Stimulated activated CD8-positive, alpha-beta memory T cell treated with anti-CD3 and anti-CD28 coated beads, Interleukin-4, amount 100 ng/mL, for 24 hours (primary cell): Measurements from ENCODE around the gene CT47B1.
"Not testable (repeated sequence)": the region's sequence is repeated elsewhere in the genome, so short reads cannot be mapped to it uniquely, and the experiment has no call there.

Experiments used
- DNase-seq: peaks from one replicate; pipeline ENCODE4 v3.0.0-alpha.2; 2020; ENCODE audit warnings: low read depth

The CT47B1 gene

DNA sequence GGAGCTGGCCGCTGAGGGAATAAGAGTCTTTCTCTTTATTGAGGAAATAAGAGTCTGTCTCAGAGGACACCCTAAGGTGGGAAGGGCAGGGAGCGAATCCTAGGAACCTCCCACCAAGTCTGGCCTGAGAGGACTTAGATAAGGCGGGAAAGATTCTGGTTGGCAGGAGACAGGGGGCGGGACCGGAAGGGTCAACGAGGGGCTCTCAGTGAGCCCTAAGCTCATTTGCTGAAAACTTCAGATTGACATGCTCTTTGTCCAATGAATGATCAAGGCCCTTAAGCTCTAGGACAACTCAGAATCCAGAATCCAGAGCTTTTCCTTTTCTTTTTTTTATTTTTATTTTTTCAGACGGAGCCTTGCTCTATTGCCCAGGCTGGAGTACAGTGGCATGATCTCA lies at the start of gene CT47B1:
Gene CT47B1 (minus strand): TSS at position 101 of the 400 bp plus-strand sequence. CDS start 196 bp downstream, outside the sequence.
- DNase-seq, result not testable (repeated sequence)

DNA sequence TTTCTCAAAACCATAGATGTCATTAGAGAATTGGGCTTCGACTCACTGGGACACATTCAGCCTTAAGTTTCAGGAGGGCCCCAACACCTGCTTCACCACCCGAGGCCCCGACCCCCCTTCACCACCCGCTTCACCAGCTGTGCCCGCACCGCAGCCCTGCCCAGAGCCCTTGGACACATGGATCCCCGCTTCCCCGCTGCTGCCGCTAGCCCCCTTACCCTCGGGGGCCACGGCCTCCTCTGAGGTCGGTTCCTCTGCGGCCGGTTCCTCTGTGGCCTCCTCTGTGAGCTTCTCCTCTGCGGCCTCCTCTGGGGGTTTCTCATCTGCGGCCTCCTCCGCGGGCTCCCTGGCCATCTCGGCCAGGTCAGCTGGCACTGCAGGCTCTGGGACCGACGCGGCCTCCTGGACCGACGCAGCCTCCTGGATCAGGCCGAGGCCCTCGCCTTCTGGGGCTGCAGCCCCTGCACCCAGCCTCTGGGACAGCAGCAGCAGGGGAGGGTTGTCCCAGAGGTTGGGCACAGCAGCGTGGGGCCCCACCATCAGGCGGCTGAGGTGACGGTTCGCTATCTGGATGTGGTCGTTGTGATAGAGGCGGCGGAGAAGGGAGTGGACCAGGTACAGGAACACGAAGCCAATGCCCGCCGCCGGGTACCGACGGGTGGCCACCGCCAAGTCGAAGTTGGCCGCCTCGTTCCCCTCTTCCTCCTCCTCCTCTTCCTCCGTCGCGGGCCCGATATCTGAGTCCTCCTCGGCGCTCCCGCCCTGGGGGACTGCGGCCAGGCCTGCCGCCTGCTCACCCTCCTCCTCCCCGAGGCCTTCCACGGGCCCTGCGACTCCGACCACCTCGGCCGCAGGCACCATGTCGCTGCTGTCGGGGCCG lies 748 bp downstream of the CT47B1 start:
- no peak for DNase-seq

- DNase-seq, result no peak
Observed at GRCh38 chrX:120857240-120857639, 18.4 kb downstream of the CT47B1 start.

DNA sequence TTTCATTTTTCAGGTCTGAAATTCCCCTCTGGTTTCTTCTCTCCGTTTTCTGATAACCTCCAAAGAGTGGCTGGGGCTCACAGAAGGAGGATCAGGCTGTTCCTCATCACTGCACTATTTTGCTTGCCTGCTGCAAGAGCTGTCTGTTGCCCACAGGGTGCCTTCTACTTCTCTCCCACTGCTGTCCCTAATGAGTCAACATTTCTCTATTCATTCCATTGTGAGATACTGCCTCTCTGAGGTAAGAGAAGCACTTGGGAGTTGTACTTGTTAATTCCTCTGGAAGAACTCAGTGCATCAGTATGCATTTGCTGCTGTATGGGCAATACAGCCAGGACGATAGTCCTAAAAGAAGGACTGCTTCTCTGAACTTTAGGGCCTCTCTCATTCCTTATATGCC lies 34.8 kb downstream of the CT47B1 start:
- DNase-seq, result no peak

GRCh38 chrX:120839491-120839890 lies 36.2 kb downstream of the CT47B1 start:
- DNase-seq, result no peak

GRCh38 chrX:120827213-120827612 lies 48.5 kb downstream of the CT47B1 start:
- DNase-seq, result not testable (repeated sequence)

GRCh38 chrX:120825146-120825545 lies 50.5 kb downstream of the CT47B1 start:
- no peak for DNase-seq

DNA sequence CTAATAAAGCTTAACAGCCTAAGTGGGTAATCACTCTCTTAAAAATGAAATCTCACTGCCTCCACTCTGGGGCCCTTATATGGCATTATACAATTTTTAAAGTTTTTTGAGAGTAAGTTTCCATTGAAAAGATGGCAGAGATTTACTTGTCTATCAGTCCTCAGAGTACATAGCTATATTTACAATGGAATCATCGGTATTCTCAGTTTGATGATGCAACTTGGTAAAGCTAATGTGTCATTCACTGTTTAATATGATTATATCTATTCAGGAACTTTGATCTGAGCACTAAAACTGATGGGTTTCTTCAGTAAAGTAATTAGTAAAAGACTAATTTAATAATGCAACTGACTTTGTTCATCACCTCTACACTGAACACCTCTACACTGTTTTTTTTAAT lies 51.6 kb downstream of the CT47B1 start:
- DNase-seq, result no peak

DNA sequence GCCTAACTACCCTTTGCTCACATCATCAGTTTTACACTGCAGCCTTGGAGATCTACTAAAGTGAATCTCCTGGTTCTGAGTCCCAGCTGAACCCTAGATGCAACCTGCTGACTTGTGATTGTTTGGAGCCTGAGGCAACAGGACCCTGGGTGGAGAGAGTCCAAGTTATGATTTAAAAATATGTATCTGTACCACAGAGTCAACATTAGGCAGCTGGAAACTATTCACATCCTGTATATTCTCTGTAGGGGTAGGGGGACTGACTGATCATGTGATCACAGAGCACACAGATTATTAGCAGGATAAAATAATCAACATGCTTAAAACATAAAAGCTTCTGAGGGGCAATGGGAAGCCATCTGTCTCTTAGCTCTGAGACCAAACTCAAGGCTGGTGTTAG lies 52.1 kb downstream of the CT47B1 start:
- DNase-seq, result no peak
